Fibroblast of the conjunctiva (primary cell): Measurements from ENCODE around the gene ZNF860.
"Not testable (repeated sequence)": the region's sequence is repeated elsewhere in the genome, so short reads cannot be mapped to it uniquely, and the experiment has no call there.

Experiments
- DNase-seq: peaks from one replicate; pipeline ENCODE4 v3.0.0-alpha.2; 2010; ENCODE audit warnings: low read depth

ZNF860 gene

DNA sequence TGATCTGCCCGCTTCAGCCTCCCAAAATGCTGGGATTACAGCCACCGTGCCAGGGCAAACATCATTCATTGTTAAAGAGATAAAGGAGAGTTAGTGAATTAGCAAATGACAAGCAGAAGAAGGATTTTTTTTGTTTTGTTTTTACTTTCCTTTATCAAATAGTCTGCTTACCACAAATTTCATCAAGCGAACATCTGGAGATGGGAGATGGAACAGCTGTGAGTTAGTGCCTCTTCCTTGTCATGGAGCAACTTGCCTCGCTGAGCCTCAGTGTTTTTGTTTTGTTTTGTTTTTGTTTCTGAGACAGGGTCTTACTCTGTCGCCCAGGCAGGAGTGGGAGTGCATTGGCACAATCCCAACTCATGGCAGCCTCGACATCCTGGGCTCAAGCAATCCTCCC lies 15.9 kb downstream of the ZNF860 start:
- DNase-seq = no peak

- DNase-seq = no peak
Observed at GRCh38 chr3:31999907-32000439, 18.4 kb downstream of the ZNF860 start.

- no peak for DNase-seq
Observed at GRCh38 chr3:32000877-32001276, 19.3 kb downstream of the ZNF860 start.

DNA sequence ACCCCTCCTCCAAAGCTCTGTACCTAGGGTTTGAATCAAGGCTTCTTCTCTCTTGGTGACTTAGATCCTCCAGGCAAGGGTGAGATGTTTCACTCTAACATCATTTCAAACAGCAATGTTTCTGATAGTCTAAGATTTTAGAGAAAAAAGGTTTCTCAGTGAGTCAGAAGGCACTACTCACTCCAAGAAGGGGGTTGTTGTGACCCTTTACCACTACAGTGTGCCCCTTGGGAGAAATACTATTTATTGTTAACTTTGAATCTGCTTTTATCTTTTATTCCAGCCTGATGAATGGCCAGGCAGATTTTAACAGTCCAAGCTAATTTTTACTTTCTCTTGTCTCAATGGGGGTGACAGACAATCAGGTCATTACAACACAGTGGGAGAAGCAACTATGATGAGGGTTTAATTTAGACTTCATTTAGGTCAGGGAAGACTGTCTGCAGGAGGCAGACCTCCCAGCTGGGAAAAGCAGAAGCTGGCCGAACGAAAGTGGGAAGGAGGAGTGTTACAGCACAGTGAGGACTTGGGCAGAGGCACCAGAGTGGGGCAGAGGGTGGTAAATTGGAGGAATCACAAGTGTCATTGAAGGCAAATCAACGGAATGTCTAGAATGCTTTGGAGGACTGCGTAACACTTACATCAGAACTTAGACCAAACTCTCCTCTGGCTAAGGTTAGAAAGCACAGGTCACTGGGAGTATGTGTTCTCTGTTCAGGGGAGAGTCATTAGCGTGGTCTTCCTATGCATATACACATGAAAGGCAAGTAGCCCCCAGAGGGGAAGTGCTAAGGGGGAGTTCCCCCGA lies 21.2 kb downstream of the ZNF860 start:
- no peak for DNase-seq

DNA sequence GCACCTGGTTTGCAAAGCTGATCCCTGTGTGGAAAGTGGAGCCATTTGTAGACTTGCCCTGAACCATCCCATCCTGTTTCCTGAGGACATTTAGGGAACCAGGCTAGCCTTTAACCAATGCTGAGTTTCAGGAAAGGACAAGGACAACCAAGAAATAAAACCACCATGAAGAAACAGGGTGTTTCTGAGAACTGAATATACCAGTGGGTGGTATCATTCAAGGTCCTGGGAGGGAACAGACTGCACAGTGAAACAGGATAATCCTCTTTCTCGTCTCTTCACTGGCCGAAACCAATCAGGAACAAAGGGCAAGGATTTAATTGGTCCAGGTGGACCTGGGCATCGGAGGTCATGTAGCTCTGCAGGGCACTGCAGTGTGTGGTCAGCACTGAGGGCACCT lies 21.8 kb downstream of the ZNF860 start:
- no peak for DNase-seq

- DNase-seq = no peak
Observed at GRCh38 chr3:32004113-32004765, 22.7 kb downstream of the ZNF860 start.

DNA sequence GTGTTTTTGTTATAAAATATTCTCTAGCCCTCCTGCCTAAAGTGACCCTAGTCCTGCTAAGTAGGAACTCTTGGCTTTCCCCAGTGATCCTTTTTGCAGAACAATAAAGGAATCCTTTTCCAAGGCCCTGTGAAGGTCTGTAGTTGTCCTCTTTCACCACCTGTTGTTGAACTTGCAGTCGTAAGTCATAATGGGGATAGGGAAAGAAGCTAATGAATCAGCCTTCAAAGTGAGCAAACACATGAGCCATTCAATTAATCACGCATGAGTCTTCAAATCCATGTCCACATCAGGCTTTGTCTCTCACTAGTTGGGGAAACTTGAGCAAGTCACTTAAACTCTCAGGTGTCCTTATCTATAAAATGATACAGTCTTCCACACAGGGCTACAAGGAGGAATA lies 27.6 kb downstream of the ZNF860 start:
- DNase-seq = no peak

DNA sequence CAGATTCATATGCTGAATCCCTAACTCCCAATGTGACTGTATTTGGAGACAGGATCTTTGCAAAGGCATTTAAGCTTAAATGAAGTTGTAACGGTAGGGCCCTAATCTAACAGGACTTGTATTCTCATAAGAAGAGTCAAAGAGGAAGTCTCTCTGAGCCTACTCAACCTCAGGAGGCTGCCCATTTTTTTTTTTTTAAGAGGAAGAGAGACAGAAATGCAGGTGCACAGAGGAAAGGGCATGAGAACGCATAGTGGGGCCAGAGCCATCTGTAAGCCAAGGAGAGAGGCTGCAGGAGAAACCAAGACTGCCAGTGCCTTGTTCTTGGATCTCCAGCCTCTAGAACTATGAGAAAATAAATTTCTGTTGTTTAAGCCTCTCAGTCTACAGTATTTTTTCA lies 28.4 kb downstream of the ZNF860 start:
- no peak for DNase-seq

DNA sequence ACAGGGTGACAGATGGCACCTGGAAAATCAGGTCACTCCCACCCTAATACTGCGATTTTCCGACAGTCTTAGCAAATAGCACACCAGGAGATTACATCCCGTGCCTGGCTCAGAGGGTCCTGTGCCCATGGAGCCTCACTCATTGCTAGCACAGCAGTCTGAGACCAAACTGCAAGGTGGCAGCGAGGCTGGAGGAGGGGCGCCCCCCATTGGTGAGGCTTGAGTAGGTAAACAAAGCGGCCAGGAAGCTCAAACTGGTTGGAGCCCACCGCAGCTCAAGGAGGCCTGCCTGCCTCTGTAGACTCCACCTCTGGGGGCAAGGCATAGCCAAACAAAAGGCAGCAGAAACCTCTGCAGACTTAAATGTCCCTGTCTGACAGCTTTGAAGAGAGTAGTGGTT lies 29.1 kb downstream of the ZNF860 start:
- not testable (repeated sequence) for DNase-seq

GRCh38 chr3:32015638-32016037 lies 34.1 kb downstream of the ZNF860 start:
- DNase-seq = not testable (repeated sequence)

- DNase-seq = no peak
Observed at GRCh38 chr3:32017286-32017685, 35.7 kb downstream of the ZNF860 start.

GRCh38 chr3:32018757-32019564 lies 37.4 kb downstream of the ZNF860 start:
- peak; percentile 43 for DNase-seq

GRCh38 chr3:32021155-32021554 lies 39.6 kb downstream of the ZNF860 start:
- no peak for DNase-seq

DNA sequence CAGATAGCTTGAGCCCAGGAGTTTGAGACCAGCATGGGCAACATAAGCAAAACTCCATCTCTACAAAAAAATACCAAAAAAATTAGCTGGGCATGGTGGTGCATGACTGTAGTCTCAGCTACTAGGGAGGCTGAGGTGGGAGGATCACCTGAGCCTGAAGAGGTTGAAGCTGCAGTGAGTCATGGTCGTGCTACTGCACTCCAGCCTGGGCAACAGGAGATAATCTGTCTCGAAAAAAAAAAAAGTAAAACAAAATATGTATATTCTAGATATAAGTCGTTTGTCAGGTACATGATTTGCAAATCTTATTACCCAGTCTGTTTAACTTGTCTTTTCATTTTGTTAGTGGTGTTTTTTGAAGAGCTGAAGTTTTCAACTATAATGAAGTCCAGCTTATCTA lies 40.2 kb downstream of the ZNF860 start:
- DNase-seq = no peak

DNA sequence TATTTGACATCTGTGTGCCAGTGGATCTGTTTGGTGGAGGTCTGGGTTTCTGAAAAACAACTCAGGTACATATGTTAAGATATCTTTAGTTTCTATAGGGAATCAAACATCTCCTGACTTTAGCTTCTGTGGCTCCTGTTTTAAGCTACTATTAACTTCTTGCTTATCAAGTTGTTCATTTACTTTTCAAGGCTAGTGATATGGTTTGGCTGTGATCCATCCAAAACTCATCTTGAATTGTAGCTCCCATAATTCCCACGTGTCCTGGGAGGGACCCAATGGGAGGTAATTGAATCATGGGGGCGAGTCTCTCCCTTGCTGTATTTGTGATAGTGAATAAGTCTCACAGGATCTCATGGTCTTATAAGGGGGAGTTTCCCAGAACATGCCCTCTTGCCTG lies 41.4 kb downstream of the ZNF860 start:
- DNase-seq = no peak

DNA sequence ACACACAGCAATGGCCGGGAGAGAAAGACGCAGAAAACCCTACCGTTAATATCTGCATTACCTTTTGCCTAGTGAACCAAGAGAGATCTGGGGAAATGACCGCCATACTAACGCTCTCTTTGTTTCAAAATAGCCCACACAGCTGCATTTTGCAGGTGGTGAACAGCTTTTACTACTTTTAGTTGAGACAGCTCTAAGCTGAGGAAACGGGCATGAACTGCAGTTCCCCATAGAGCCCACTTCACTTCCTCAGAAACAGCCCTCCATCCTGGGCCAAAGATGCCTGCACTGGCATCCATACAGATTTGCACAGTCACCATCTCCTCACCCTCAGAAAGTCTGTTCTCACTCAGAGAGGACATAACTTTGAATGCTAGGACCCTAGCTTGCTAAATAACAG lies 45.0 kb downstream of the ZNF860 start:
- no peak for DNase-seq

DNA sequence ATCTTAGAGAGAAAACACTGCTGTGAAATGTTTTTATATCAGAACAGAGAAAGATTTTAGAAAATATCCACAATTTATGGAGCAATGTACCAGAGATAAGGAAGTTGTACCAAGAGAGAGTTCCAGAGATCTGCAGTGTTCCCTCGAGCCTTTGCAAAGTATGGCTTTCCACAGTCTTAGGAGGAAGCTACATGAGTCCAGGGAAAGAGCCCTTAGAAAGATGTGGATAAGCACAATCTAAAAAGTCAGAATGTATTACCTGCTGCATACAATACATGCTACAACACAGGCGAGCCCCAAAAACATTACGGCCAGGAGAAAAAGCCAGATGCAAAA lies 56.4 kb downstream of the ZNF860 start:
- no peak for DNase-seq

GRCh38 chr3:32041316-32041715 lies 59.8 kb downstream of the ZNF860 start:
- no peak for DNase-seq
